HG03045 (cell line): ENCODE results near the gene IMPACT.

Experiments used
- ATAC-seq: cut with Tn5 transposase; IDR thresholded peaks from one replicate; pipeline ENCODE4 v1.9.1; 2021; ENCODE audit warnings: mild to moderate bottlenecking, moderate library complexity; ENCODE audit not compliant: unreplicated experiment

The IMPACT gene

GRCh38 chr18:24426398-24427294, at the start of gene IMPACT:
IMPACT (plus strand) TSS chr18:24426670; CDS start chr18:24426757, 87 bp downstream.
- ATAC-seq, result peak; percentile 92

- ATAC-seq, result no peak
These were observed 47.9 kb upstream of the IMPACT start for GRCh38 chr18:24378598-24378997.

- ATAC-seq, result no peak
These were observed 46.2 kb upstream of the IMPACT start for GRCh38 chr18:24380163-24380747.

- no peak for ATAC-seq
These were observed 45.3 kb upstream of the IMPACT start for GRCh38 chr18:24381126-24381525.

GRCh38 chr18:24386681-24387080, 39.8 kb upstream of the IMPACT start:
- no peak for ATAC-seq

GRCh38 chr18:24388957-24389356, 37.5 kb upstream of the IMPACT start:
- ATAC-seq, result no peak

GRCh38 chr18:24395049-24395795, 31.2 kb upstream of the IMPACT start:
- no peak for ATAC-seq

- no peak for ATAC-seq
These were observed 30.3 kb upstream of the IMPACT start for GRCh38 chr18:24396082-24396633.

GRCh38 chr18:24397131-24397693, 29.3 kb upstream of the IMPACT start:
- ATAC-seq, result no peak

- peak; percentile 70 for ATAC-seq
These were observed 28.6 kb upstream of the IMPACT start, which contains the start of gene OSBPL1A for GRCh38 chr18:24397694-24398368. OSBPL1A (minus strand) TSS chr18:24397824; CDS start chr18:24377533, 20,291 bp downstream.

- no peak for ATAC-seq
These were observed 27.9 kb upstream of the IMPACT start for GRCh38 chr18:24398540-24398939.

- no peak for ATAC-seq
These were observed 25.9 kb upstream of the IMPACT start for GRCh38 chr18:24400587-24400986.

- no peak for ATAC-seq
These were observed 24.2 kb upstream of the IMPACT start for GRCh38 chr18:24402209-24402785.

GRCh38 chr18:24403076-24403475, 23.4 kb upstream of the IMPACT start:
- no peak for ATAC-seq

GRCh38 chr18:24404591-24404990, 21.9 kb upstream of the IMPACT start:
- ATAC-seq, result no peak

GRCh38 chr18:24408496-24408895, 18.0 kb upstream of the IMPACT start:
- no peak for ATAC-seq

GRCh38 chr18:24413148-24413547, 13.3 kb upstream of the IMPACT start:
- ATAC-seq, result no peak

GRCh38 chr18:24414349-24415003, 12.0 kb upstream of the IMPACT start:
- no peak for ATAC-seq

- ATAC-seq, result no peak
These were observed 9.0 kb upstream of the IMPACT start for GRCh38 chr18:24417480-24417879.
